Cerebellar cortex (tissue), 1 donor: ENCODE data around the gene SACS.

Experiments
- DNase-seq: peaks from one replicate; pipeline ENCODE4 v3.0.0-alpha.2; 2015; ENCODE audit warnings: low spot score

The SACS gene, protein sequence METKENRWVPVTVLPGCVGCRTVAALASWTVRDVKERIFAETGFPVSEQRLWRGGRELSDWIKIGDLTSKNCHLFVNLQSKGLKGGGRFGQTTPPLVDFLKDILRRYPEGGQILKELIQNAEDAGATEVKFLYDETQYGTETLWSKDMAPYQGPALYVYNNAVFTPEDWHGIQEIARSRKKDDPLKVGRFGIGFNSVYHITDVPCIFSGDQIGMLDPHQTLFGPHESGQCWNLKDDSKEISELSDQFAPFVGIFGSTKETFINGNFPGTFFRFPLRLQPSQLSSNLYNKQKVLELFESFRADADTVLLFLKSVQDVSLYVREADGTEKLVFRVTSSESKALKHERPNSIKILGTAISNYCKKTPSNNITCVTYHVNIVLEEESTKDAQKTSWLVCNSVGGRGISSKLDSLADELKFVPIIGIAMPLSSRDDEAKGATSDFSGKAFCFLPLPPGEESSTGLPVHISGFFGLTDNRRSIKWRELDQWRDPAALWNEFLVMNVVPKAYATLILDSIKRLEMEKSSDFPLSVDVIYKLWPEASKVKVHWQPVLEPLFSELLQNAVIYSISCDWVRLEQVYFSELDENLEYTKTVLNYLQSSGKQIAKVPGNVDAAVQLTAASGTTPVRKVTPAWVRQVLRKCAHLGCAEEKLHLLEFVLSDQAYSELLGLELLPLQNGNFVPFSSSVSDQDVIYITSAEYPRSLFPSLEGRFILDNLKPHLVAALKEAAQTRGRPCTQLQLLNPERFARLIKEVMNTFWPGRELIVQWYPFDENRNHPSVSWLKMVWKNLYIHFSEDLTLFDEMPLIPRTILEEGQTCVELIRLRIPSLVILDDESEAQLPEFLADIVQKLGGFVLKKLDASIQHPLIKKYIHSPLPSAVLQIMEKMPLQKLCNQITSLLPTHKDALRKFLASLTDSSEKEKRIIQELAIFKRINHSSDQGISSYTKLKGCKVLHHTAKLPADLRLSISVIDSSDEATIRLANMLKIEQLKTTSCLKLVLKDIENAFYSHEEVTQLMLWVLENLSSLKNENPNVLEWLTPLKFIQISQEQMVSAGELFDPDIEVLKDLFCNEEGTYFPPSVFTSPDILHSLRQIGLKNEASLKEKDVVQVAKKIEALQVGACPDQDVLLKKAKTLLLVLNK (N-terminal part only)

DNA sequence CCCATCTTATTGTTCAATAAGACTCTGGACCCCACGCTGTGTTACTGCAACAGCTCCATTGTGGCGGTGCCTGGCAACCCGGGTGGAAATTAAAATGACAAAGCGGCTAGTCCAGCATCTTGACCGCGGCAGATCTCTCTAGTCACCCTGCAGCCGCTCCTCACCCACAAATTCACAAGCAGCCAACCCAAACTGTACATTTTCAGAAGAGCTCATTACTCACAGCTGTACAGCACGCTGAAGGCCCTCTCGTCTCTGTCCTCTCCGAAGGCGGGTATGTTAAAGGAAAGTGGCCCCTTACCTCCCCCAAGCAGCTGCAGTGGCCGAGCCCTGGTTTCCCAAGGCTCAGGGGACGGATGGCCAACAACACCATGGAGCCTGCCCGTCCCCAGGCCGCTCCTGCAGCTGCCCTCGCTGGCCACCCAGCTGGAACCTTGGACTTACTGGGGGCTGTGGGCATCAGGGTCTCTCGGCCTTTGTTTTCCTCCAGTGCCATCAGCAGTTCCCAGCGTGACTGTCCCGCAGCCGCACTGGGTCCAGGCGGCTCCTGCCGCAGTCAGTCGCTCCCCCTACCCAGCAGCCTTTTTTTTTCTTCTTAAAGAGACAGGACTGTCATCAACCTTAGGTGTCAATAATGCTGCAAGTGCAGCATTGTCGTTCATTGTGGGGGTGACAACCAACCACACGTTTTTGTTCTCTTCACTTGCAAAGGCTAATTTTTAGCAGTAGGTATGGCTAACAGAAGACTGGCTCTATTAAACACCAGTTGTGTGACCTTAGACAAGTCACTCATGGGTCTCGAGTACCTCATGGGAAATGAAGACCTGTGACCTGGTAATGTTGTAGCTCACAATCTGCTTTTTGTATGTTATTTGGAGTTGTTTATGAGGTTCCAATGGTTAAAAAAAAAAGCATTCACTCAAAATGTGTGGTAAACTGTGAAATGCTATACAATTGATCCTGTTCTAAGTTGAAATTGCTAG is at the start of gene SACS:
TSS of gene SACS (minus strand) at position 532 of the 983 bp plus-strand sequence. CDS start 22,463 bp downstream, outside the sequence.
- peak; percentile 64 for DNase-seq

DNA sequence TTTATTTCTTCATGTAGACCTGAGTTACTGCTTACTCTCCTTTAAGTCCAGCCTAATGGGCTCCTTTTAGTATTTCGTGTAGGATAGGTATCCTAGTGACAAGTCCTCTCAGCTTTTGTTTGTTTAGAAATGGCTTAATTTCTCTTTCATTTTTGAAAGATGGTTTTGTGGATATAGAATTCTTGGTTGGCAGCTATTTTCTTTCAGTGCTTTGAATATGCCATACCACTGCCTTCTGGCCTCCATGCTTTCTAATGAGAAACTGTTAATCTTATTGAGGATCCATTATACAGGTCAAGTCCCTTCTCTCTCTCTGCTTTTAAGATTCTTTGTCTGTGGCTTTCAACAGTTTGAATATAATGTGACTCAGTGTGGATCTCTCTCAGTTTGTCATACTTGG is 46.8 kb upstream of the SACS start:
- DNase-seq: no peak

DNA sequence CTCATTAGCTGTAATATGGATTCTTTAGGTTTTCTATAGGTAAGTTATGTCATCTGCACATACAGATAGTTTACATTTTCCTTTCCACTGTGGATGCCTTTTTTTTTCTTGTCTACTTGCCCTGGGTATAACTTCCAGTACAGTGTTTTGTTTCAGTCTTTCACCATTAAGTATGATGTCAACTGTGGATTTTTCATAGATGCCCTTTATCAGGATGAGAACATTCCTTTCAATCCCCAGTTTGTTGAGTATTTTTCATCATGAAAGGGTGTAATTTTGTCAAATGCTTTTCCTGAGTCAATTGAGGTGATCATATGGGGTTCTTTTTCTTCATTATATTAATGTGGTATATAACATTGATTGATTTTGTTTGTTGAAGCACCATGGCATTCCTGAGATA is 43.6 kb upstream of the SACS start:
- DNase-seq: no peak

DNA sequence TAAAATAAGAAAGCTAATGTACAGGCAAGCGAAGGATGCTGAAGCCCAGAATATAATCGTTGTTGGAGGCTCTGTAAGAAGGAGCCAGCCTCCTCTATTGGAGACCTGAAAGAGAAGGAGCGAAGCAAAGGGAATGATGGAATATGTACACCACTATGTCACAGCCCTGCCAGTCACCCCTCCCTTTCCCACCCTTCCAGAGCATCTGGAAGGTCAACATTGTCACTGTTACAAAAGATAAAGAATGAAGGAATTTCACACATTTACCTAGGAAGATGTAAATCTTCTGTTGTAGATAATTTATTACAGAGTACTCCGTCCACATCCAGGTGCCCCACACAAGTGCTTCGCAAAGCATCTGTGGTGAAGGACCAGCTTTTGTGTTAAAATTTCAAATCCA is 39.7 kb upstream of the SACS start:
- DNase-seq: no peak

DNA sequence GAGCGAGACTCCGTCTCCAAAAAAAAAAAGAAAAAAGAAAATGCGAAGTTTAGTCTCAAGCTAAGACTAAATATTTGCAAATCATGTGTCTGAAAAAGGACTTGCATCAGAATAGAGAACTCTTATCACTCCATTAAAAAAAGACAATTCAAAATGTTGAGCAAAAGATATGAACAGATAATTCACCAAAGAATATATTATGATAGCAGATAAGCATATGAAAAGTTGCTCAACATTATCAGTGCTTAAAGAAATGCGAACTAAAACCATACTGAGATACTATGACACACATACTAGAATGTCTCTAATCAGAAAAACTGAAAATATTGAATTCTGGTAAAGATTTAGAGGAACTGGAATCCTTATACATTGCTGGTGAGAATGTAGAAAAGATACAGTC is 38.7 kb upstream of the SACS start:
- DNase-seq: no peak

DNA sequence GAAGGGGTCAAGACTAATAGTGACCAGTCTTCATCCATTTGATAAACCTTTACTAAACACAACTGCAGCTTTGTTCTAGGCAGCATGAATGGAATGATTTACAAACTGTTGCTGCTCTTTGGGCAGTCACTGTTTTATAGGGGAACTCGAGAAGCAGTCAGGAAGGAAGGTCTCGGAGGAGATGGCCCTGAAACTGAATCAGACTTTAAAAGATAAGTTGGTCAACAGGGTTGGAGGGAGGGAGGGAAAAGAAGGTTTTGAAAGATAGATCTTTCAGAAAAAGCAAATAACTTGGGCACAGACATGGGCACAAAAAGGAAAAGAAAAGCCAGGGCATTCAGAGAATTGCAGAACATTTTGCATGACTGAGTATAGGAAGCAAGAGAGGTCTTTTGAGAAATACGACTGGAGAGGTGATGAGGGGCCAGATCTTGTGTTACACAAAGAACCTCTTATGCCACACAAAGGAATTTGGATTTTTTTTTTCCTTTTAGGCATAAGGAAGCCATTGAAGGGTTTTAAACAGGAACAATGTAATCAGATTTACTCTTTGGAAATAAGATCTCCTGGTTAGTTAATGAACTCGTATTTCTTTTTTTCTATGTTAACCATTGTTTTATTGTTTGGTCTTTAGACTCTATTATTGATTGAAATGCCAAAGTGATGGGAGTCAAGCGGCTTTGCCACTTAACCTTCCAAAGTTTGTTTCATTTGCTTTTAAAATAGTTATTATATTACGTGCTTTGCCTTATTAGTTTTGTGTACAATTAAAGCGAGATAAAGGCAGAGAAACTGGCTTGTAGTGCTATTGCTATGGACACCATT is 37.5 kb upstream of the SACS start:
- no peak for DNase-seq

DNA sequence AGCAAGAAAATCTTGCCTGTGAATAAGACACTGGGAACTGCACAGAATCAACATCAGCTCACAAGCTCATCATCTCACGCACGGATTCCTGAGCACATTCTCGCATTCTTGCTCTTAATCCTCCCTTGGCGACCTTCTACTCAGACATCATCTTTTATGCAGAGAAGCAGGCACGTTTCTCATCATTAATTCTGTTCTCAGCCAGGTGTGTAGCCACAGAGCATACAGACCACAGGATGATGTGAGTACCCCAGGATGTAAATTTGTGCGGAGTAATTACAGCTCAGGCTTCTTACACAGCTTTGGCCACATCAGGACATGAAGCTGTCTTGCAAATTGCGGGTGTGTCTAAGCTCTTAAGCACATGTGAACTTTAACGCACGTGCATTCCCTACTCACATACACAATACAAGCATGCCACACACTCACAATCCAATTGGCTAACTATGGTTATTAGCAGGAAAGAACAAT is 36.5 kb upstream of the SACS start:
- DNase-seq: no peak

DNA sequence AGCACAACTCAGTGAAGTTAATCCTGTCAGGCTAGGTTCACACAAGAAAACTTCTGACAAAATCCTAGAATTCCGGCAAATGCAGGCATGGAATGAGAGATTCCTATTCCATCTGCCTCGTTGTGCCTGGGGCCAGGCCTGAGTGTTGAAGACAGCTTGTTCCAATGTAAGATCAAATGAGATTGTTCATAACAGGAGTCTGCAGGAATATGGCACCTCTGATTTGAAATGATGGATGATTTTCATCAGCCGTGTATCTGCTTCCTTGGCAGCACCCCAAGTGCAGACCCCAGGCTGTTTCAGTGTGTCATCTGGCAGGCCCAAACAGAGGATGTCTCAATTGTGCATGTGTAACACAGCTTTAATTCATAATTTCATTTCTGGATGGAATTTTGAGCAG is 35.3 kb upstream of the SACS start:
- peak; percentile 2 for DNase-seq

DNA sequence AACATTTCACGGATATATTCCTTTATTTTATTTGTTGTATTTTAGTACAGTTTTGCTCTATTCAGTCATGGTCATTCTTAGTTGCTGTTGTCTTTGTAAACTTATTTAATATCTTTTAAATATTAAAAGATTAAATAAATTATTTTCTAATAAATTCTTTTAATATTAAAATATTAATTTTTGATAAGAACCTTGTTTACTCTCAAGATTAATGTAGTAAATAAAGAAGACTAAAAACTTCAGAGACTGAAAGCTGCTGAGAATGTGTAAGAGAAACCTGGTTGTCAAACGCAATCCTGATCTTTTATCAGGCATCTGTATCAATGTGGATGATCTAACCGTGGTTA is 34.4 kb upstream of the SACS start:
- no peak for DNase-seq

DNA sequence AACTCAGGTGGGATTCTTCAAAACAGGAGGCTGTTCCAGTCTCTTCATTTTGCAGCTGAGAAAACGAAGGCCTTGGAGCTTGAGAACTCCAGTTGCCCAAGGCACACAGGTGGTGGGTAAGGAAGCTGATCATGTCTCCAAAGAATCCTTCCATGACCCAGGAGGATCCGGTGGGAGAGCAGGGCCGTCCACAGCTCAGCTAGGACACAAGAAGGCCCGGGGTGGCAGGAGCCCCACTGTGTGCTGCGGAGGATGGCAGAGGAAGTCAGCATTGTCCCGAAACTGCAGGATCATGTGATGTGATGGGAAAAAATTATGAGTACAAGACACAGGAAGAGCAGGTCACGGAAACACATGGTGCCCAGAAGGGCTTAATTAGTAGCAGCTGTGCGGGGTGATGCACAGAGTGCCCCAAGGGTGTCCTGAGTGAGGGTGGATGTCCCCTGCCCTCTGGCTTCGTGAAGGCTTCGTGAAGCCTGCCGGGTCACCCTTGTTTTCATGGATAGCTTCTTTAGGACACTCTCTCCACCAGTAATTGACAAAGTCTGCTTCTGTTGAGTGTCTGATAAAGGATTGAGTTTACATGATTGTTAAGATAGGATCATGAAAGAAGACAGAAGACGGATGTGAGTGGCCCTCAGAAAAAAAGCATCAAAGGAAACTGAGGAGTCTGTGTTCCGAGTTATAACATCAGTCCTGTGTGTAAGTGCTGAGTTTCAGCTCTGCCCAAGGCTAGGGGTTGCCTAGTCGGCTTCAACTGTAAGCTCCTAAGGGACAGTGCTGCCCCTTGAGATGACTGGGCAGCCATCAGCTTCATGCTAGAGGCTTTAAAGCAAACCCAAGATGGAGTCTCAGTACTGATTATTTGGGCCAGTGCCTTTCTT is 33.8 kb upstream of the SACS start:
- no peak for DNase-seq

DNA sequence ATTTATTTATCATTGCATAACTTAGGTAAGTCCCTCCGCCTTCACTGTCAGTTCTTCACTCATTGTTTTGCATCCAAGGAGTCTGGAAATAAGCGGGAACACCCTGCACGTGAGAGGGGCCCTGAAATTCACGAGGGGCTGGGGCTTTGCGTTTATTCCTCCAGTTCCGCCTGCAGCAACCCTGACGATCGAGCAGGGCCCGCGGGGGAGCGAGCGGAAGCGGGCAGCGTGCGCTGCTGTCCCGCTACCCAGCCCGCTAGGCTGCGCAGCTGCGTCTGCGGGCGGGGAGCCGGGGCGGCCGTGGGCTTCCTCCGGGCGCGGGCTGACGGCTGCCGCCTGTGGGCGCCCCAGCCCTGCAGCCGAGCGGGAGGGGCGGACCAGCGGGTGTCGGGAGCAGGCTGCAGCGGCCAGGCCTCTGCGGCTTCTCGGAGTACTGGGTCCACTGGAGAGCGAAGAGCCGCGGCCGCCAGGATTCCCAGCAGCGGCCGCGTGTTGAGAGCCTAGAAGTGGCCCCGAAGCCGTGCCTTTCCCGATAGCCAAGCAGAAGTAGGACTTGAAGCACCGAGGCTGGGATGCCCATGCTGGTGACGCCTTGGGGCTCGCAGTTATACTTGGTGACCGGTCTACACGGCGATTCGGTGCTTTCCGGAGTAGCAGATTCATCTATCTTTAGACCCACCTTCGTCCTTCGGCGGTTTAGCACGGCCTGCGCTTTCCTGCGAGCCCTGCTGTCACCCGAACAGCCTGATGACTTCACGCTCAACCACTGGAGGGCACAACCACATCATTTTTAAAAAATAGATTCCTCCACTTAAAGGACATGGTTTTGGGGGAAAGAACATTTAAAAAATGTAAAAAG is 32.9 kb upstream of the SACS start:
- DNase-seq: peak; percentile 42

DNA sequence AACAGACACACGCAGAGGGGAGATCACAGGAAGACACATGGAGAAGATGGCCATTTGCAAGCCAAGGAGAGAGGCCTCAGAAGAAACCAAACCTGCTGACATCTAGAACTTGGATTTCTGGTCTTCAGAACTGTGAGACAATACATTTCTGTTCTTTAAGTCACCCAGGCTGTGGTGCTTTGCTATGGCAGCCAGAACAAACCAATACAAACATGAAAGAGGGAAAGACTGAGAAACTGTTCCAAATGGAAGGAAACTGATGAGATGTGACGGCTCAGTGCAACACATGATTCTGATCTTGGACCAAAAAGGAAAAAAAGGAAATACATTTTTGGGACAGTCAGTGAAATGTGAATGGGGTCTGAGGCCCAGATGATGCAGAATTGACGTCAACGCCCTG is 30.2 kb upstream of the SACS start:
- DNase-seq: no peak

DNA sequence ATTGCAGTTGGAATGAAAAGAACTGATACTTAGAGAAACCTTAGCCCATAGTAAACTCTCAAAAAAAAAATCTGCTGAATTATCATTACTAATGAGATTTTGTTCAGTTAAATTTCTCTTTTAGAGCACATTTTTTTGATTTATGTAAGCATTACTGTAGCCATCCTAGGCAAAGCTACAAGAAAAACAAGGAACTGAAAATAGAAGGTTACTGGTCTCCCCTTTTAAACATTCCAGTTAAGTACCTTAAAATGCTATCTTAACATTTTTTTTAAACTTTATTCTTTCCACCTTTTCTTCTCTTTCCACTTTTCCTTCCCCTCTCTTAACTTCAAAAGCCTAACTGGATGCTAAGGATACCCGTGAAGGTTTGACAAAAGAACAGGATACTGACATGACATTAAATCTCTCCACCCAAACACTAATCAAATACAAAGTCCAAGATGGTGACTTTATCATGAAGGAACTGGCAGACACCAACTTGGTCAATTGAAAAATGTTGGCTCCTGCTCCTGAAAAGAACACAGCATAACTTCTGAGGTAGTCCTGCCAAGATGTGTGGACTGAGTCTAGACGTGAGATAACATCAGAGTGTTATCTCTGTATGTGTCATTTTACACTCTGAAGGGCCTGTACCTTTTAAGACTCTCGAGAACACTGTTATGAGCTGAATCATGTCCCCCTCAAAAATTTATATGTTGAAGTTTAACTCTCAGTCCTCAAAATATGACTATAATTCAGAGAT is 29.5 kb upstream of the SACS start:
- DNase-seq: no peak

DNA sequence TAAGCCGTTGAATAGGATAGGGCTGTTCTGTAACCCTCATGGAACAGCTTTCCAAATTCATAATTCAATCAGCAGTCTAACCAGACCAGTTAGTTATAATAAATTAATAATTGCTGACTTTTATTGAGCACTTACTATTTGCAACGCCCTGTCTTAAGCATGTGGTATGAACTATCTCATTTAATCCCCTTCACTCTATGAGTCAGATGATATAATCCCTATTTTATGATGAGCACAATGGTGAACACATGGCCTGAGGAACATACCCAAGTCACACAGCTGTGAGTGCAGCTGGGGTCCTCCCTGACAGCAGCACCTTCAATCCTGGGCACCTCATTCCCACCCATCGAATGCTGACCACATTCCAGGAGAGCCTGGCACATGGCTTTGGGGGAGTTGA is 28.0 kb upstream of the SACS start:
- DNase-seq: no peak

DNA sequence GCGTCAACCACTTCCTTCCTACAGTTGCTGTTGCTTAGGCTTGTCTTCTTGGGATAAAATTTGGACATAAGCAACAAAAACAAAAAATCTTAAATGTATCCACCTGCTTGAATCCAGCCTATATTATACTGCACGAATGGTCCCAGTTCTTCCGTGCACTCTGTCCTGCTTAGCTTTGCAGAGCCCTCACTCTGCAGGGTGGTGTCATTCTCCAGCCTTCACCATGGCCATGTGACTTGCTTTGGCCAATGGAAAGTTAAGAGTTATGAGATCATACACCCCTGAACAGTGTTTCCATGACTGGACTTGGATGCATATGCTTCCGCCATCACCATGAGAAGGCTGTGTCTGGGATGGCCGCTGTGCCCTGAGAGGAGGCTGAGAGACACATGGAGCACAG is 27.4 kb upstream of the SACS start:
- no peak for DNase-seq

DNA sequence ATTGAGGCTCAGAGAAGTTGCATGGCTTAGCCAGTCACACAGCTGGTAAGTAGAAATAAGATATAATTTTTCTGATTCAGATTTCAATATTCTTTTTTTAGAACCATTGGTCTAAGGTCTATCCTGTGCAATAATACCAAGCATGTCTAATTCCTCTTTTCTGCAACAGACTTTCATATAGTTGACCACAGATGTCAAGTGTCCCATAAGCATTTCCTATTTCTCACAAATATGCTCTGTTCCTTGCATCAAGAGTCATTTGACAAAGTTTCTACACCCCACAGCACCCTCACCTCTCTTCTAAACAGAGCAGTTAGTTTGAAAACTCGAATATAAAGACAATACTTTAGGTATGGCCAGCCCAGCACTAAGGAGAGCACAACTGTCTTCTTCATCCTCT is 26.8 kb upstream of the SACS start:
- no peak for DNase-seq

DNA sequence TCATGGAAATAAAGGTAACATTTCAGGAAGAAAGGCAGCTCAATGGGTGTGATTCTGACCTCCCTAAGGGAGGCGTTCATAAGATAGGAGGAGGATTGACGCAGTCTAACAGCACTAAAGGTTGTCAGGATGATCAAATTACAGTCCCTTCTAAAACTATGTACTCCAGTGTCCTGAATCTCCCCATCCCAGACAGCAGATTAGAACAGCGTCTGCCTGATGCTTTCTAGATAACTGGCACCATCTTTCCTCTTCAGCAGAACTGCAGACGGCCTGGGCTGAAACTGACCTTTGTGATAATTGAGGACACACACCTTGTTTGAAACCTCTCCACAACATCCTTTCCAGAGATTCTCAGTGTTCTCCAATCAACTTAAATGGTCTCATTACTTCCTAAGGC is 25.5 kb upstream of the SACS start:
- no peak for DNase-seq
